ENCODE measurements around the gene ANKRD13A.
"Not testable (repeated sequence)": the region's sequence is repeated elsewhere in the genome, so short reads cannot be mapped to it uniquely, and the experiment has no call there.

Gene ANKRD13A

GRCh38 chr12:110006115-110006514 is 6.9 kb downstream of the ANKRD13A start:
- no peak for DNase-seq (ENCODE audit: insufficient read length, low spot score)

DNA sequence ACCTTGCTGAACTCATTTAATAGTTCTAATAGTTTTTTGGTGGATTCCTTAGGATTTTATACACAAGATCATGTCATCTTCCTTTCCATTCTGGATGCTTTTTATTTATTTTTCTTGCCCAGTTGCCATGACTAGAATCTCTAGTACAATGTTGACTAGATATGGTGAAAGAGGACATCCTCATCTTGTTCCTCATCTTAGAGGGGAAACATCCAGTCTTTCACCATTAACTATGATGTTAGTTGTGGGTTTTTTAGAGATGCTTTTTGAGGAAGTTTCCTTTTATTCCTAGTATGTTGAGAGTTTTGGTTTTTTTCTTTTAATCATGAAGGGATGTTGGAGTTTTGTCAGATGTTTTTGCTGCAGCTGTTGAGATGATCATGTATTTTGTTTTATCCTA is 8.7 kb downstream of the ANKRD13A start:
- no peak for DNase-seq (ENCODE audit: insufficient read length, low spot score)
- no peak for FAIRE-seq

More at GRCh38 chr12:110006115-110006514, 6.9 kb downstream of the ANKRD13A start:
- FAIRE-seq = no peak

GRCh38 chr12:110008681-110009398 is 9.6 kb downstream of the ANKRD13A start:
- DNase-seq (ENCODE audit: insufficient read length, low spot score); FAIRE-seq: not testable (repeated sequence)

GRCh38 chr12:110010853-110011723 is 11.9 kb downstream of the ANKRD13A start:
- DNase-seq (ENCODE audit: insufficient read length, low spot score) (no peak), FAIRE-seq (no peak)

- FAIRE-seq (no peak), DNase-seq (ENCODE audit: insufficient read length, low spot score) (no peak)
Measured at GRCh38 chr12:110012137-110012536, 12.9 kb downstream of the ANKRD13A start.

GRCh38 chr12:110012659-110013058 is 13.4 kb downstream of the ANKRD13A start:
- no peak for DNase-seq (ENCODE audit: insufficient read length, low spot score)
- no peak for FAIRE-seq

GRCh38 chr12:110015132-110015531 is 15.9 kb downstream of the ANKRD13A start:
- no peak for DNase-seq (ENCODE audit: insufficient read length, low spot score)
- FAIRE-seq = no peak

GRCh38 chr12:110020956-110021355 is 21.7 kb downstream of the ANKRD13A start:
- DNase-seq (ENCODE audit: insufficient read length, low spot score) (no peak), FAIRE-seq (no peak)

DNA sequence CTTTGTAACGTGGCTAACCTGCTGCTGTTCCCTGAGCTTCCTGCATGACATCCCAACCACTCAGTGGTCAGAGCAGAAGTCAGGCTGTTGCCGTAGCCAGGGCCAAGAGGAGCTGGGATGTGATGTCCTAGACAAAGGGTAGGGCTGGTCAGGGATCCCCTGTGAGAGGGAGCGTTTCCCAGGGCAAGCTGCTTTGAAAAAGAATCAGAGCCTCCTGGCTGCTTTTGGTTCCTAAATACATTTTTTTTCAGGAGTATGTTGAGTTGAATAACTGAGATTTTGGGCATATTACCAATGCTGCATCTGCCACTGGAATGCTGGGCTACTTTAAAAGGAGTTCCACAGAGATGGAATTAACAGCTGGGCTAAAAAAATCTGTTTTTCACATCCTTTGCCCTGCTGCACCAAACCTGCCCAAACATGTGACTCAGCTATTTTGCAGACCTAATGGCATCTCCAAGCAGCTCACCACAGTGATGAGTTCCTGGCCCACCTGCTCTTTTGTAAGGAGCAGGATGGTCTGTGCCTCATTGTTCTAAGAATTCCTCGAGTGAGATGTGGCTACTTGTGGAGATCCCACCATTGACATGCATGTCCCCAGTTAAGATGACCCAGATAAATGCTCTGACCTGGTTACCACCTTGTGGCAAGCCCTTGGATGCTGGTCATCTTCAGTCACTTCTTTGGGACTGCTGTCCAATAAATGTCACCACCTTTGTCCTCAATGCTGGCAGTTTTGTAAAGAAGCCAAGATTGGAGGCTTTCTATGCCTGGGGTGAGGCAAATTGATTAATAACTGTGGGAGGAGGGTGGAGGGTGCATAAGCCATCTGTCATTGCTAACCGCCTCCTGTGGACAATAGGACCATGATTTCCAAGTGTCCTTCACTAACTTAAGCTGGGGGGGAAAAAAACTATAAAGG is 24.1 kb downstream of the ANKRD13A start:
- DNase-seq (ENCODE audit: insufficient read length, low spot score) (no peak), FAIRE-seq (peak; percentile 16)

DNA sequence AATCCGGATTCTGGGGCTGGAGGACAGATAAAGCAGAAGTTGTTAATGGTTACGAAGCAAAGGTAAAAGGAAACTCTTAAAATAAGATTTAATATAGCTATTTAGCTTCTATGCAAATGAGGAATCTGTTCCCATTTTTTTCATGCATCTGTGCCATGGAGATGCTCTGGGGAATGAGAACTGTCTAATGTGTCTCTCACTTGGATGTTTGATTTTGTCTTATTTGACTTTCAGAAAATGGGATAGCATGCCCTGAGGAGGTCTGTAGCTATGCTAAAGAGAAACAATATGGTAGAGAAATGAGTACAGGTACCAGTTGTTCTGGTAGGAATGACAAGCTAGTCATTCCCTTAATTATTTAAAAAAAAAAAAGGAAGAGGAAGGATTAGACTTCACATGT is 24.8 kb downstream of the ANKRD13A start:
- FAIRE-seq (no peak), DNase-seq (ENCODE audit: insufficient read length, low spot score) (no peak)

GRCh38 chr12:110028323-110028722 is 29.1 kb downstream of the ANKRD13A start:
- DNase-seq (ENCODE audit: insufficient read length, low spot score) = no peak
- no peak for FAIRE-seq

DNA sequence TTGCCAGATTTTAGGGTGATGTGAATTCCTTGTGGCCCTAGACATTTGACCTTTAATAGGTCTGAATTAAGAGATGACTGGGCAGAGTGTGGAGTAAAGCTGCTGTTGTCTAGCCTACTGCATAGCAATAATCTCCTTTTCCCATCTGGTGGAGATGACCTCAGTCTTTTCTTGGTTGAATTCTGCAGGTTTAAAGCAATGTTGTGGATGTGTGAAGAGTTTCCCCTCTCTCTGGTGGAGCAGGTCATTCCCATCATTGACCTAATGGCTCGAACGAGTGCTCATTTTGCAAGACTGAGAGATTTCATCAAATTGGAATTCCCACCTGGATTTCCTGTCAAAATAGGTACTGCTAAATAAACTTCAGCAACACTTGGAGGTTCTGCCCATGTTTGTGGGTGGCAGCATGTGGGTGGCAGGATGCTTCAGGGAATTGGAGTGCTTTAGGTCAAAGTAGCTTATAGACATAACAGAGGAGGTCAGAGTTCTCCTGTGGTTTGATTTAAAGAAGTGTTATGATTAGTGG is 30.1 kb downstream of the ANKRD13A start:
- DNase-seq (ENCODE audit: insufficient read length, low spot score) (no peak), FAIRE-seq (no peak)

DNA sequence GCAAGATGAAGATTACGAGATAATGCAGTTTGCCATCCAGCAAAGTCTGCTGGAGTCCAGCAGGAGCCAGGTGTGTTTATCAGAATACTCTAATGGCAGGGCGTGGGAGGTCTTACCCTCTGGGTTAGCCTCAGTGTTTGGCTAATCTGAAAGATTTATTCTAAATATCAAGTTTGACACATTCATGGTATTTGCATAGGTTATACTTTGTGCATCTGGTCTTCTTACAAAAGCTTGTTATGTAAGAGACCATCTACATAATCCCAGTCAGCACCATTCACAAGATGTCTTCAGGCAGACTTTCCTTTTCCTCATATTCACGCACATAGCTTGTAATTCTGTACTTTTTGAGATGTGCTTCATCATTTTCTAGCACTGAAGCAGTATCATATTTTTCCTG is 34.7 kb downstream of the ANKRD13A start:
- FAIRE-seq = no peak
- no peak for DNase-seq (ENCODE audit: insufficient read length, low spot score)

DNA sequence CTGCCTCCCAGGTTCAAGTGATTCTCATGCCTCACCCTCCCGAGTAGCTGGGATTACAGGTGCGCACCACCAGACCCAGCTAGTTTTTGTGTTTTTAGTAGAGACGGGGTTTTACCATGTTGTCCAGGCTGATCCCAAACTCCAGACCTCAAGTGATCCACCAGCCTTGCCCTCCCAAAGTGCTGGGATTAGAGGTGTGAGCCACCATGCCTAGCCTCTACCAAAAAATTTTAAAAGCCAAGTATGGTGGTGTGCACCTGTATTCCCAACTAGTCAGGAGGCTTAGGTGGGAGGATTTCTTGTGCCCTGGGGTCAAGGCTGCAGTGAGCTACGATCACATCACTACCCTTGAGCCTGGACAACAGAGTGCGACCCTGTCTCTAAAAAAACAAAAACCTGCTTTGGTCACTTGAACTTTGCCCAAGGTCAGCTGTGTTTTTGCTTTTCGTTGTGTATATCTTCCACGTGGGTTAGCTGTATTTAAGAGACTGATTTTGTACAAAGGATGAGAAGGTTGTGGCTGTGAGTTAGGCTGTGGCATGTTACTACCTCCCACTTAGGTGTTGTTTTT is 36.4 kb downstream of the ANKRD13A start:
- no peak for FAIRE-seq
- no peak for DNase-seq (ENCODE audit: insufficient read length, low spot score)

GRCh38 chr12:110037315-110037714 is 38.1 kb downstream of the ANKRD13A start:
- FAIRE-seq (no peak), DNase-seq (ENCODE audit: insufficient read length, low spot score) (no peak)

DNA sequence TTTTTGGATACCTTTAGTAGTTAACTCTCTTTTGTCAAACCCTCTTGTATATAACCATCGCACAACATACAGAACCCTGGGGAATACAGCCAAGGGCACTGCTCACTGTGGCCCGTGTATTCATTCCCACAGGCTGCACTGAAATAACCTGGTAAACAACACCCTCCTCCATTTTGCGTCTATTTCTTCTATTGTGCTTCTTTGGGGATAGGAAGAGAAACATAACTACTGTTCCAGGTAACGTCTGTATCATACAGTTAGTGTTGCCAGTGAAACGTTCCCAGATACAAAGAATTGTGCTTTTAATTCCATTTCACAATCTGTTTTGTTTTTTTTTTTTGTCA is 39.5 kb downstream of the ANKRD13A start:
- no peak for DNase-seq (ENCODE audit: insufficient read length, low spot score)
- FAIRE-seq = no peak

DNA sequence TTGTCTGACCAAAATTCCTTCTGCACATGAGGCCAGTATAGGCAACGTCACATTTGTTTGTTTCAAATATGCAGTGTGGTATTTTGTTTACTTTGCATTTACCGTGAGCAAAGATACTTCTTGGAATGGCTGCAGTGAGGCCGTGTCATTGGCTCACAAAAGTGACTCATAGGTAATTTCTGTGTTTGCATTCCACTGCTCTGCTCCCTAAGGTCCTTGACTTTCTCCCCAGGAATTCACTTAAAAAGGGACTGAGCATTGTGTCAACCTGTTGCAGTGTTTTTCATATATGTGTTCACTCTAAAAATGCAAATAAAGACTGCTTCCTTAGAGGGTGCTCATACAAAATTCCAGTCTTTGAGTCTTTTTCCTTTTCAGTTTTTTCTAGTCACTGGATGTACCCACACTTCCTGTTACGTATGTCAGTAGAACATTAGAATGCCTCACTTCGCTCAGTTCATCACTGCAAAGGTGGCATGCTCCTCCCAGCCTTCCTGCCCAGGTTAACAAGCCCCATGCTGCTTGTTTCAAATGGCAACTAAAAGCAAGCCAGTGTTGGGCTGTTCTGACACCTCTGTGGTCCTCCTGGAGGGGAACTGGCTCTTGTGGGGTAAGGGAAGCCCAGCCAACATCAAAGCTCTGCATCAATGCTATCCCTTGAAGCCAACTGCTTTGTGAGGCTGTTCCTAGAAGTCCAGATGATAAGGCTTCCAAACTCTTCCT is 40.0 kb downstream of the ANKRD13A start:
- DNase-seq (ENCODE audit: insufficient read length, low spot score) (peak; percentile 76), FAIRE-seq (peak; percentile 69)

DNA sequence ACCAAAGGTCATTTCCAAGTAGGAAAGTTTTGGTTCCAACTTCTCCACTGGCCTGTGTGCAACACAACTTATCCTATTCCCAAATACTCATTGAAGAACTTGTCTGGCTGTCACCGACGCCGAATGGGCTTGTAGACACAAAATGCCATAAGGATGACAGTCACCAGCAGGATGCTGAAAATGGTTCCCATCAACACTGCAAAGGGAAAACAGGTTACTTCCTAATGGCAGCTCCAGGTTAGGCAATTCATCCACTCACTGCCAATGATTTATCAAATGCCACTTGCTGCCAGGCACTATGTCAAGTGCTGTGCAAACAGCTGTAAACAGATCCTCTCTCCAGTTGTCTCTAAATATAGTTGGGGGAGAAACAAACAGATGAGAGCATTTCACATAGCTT is 43.0 kb downstream of the ANKRD13A start:
- DNase-seq (ENCODE audit: insufficient read length, low spot score) = no peak
- FAIRE-seq = no peak

GRCh38 chr12:110046451-110047187 is 47.4 kb downstream of the ANKRD13A start:
- FAIRE-seq (no peak), DNase-seq (ENCODE audit: insufficient read length, low spot score) (no peak)
